ENCODE results near the gene TEAD2. TPM values are rescaled to one million over a fixed set of nuclear protein-coding genes. Genes with fewer than 3 reads are reported as not detected.

The TEAD2 gene
- total RNA-seq = 168 to 170 TPM (median 169 TPM) in 3 replicates

DNA sequence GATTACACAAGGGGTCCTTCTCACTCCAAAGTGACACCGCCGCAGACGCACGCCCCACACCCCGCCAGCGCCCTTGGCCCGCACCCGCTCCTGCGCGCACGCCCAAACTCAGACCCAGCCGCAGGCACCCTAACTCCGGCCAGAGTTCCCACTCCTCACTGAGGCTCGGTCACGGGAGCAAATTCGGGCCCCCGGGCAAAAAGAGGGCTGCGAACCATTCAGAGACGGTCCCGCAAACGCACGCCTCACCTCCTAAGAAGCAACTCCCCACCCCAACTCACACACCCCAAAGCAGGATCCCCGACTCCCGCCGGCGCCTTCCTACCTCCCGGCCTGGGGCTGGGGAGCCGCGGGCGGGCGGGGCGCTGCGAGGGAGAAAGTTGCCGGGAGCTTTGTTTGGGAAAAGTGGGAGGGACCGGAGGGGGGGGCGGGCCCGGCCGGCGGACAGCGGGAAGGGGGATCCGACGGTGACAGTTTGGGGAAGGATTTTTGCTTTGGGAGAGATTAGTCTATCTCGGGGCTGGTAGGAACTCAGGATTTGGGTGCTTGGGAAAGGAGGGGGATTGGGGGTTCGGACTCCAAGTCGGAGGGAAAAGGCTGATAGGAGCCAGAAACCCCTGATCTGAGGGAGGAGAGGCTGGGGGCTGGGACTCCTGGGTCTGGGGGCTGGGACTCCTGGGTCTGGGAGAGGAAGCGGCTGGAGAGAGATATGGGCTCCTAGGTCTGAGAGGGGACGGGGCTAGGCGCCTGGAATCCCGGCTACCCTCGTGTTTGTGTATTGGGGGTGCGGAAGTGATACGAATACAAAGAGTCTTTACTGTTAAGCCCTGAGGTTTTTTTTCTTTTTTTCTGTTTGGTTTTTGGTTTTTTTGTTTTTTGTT is at the start of gene TEAD2:
TEAD2 (minus strand) TSS at position 369 of the 881 bp plus-strand sequence. CDS start 2,341 bp downstream, outside the sequence.
- no peaks in the 10 kb centered on the region for H3K9me3 Mint-ChIP-seq
- no peaks in the 10 kb centered on the region for H3K27me3 Mint-ChIP-seq (ENCODE audit: low read depth)

DNA sequence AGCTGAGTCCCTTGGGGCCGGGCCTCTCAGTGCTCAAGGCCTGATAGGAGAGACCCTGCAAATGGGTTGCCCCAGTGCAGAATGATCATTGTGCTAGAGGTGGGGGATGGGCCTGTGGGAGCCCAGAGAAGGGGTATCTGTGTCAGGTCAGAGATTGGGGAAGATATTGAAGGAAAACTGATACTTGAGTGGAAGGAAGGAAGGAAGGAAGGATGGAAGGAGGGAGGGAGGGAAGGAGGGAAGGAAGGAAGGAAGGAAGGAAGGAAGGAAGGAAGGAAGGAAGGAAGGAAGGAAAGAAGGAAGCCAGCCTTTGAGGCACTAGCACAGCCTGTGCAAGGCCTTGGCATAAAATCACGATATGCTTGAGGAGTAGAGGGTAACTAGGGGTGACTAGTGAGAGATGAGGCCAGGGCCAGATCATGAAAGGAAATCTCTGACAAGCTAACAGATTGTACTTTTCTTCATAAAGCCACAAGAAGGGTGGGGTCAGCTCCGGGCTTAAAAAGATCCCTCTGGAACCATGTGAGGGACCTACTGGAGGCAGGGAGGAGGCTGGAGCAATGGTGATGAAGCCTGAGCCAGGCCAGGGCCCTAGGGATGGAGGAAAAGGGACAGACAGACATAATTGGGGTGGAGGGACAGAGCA is 49.6 kb upstream of the TEAD2 start:
- H3K27me3 Mint-ChIP-seq (ENCODE audit: low read depth) = peaks cover 35% of the 10 kb centered on the region
- no peaks in the 10 kb centered on the region for H3K9me3 Mint-ChIP-seq
- no peak overlapping the region for H3K4me3 Mint-ChIP-seq
- DNase-seq (ENCODE audit: low spot score in 2 of 2, unreplicated experiment in 2 of 2) = no peak
- H3K36me3 Mint-ChIP-seq = no peaks in the 10 kb centered on the region
- no peak overlapping the region for H3K27ac Mint-ChIP-seq
- TF ChIP-seq, protein P1, sequence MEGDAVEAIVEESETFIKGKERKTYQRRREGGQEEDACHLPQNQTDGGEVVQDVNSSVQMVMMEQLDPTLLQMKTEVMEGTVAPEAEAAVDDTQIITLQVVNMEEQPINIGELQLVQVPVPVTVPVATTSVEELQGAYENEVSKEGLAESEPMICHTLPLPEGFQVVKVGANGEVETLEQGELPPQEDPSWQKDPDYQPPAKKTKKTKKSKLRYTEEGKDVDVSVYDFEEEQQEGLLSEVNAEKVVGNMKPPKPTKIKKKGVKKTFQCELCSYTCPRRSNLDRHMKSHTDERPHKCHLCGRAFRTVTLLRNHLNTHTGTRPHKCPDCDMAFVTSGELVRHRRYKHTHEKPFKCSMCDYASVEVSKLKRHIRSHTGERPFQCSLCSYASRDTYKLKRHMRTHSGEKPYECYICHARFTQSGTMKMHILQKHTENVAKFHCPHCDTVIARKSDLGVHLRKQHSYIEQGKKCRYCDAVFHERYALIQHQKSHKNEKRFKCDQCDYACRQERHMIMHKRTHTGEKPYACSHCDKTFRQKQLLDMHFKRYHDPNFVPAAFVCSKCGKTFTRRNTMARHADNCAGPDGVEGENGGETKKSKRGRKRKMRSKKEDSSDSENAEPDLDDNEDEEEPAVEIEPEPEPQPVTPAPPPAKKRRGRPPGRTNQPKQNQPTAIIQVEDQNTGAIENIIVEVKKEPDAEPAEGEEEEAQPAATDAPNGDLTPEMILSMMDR (IDR thresholded peaks at IDR 0.05; ENCODE audit: unreplicated experiment) = no peak
- peaks cover 33% of the 10 kb centered on the region for H3K4me1 Mint-ChIP-seq

More for the DNA sequence above, at the start of gene TEAD2:
- H3K36me3 Mint-ChIP-seq = peaks cover 14% of the 10 kb centered on the region
- TF ChIP-seq, protein P1 (IDR thresholded peaks at IDR 0.05; ENCODE audit: unreplicated experiment) = no peak
- peak; percentile 59 to 73 for DNase-seq (ENCODE audit: low spot score in 2 of 2, unreplicated experiment in 2 of 2)
- no peak within 1 kb of the TSS for H3K4me3 Mint-ChIP-seq
- H3K27ac Mint-ChIP-seq = no peak within 1 kb of the TSS
- peaks cover 15% of the 10 kb centered on the region for H3K4me1 Mint-ChIP-seq

DNA sequence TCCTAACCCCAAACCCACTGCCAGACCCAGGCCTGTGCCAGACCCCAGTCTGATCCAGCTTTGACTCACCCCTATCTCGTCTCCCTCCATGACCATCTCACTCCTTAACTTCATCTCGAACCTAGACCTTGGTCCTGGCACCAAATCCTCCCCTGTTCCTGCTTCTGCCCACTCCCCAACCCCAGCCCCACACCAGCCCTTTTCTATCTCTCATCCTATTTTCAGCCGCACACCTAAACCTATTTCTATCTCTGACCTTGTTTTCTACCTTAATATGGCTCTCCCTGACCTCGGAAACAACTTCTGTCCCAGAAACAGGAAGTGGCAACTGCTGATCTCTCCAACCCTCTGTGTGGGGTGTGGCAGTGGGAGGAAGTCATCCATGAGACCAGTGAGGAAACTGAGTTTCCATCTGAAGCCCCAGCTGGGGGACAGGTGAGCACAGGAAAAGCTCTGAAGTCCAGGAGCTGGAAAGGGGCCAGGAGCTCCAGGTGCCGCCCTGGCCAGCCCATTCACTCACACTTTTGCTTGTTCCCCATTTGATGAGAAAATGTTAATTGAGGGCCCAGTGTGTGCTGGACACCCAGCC is 47.3 kb upstream of the TEAD2 start:
- Mint-ChIP-seq H3K4me3 (no peak overlapping the region), H3K4me1 (peaks cover 23% of the 10 kb centered on the region), H3K27ac (no peak overlapping the region), H3K9me3 (no peaks in the 10 kb centered on the region), H3K27me3 (ENCODE audit: low read depth) (peaks cover 28% of the 10 kb centered on the region), H3K36me3 (no peaks in the 10 kb centered on the region)
- DNase-seq (ENCODE audit: low spot score in 2 of 2, unreplicated experiment in 2 of 2) = no peak
- TF ChIP-seq, protein P1 (IDR thresholded peaks at IDR 0.05; ENCODE audit: unreplicated experiment) = no peak

DNA sequence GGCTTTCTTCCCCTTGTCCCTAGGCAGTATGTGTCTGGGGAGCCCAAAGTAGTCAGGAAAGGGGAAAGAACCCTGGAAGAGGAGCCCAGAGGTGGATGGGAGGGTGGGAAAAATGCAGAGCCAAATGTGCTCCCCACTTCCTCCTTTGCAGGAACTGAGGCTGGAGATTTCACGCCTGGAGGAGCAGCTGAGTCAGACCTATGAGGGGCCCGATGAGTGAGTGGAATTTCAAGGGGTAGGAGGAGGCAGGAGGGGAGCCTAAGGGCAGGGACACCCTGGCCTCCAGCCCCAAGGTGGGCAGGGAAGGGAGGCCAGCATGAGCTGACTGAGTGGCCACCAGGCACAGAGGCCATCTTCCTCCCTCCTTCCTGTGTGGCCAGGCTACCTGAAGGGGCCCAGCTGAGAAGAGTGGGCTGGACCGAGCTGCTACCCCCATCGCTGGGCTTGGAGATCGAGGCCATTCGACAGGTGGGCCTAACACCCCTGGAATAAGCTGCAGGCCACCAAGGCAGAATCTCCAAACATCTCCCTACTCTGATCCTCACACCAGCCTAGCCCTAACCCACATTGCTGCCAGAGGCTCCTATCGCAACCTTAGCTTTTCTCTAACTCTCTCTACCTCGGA is 46.7 kb upstream of the TEAD2 start:
- Mint-ChIP-seq H3K4me3 (no peak overlapping the region), H3K4me1 (peaks cover 23% of the 10 kb centered on the region), H3K9me3 (no peaks in the 10 kb centered on the region), H3K27me3 (ENCODE audit: low read depth) (peaks cover 28% of the 10 kb centered on the region), H3K27ac (no peak overlapping the region), H3K36me3 (no peaks in the 10 kb centered on the region)
- no peak for DNase-seq (ENCODE audit: low spot score in 2 of 2, unreplicated experiment in 2 of 2)
- TF ChIP-seq, protein P1 (IDR thresholded peaks at IDR 0.05; ENCODE audit: unreplicated experiment) = no peak

DNA sequence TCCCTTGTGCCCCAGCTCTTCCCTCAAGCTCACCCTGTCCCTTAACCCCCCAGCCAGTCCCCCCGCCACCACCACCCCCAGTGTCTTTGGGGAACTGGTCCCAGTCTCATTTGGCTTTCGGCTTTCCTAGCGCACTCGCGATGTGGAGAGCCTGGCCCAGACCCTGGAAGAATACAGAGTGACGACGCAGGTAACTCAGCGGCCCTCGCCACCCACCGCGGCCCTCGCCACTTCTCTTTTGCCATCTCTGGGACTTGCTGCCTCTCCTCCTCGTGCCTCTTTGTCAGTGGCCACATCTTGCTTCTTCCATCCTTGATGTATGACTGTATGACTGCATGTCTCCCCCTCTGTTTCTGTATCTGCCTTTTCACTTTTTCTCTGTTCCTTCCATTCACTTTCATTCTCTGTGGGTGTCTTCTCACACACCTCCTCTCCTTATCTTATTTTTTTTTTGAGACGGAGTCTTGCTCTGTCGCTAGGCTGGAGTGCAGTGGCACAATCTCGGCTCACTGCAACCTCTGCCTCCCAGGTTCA is 45.3 kb upstream of the TEAD2 start:
- Mint-ChIP-seq H3K4me3 (no peak overlapping the region), H3K9me3 (no peaks in the 10 kb centered on the region), H3K4me1 (peaks cover 17% of the 10 kb centered on the region), H3K27ac (no peak overlapping the region), H3K27me3 (ENCODE audit: low read depth) (peaks cover 26% of the 10 kb centered on the region), H3K36me3 (no peaks in the 10 kb centered on the region)
- TF ChIP-seq, protein P1 (IDR thresholded peaks at IDR 0.05; ENCODE audit: unreplicated experiment) = no peak
- DNase-seq (ENCODE audit: low spot score in 2 of 2, unreplicated experiment in 2 of 2) = no peak
